ENCODE data around the gene RAI1. TPM values are rescaled to one million over a fixed set of nuclear protein-coding genes. Genes with fewer than 3 reads are reported as not detected.

Gene RAI1
- total and polyA plus RNA-seq, 2 of the 13 experiments (the other 11 are each of a cell fraction or from before 2014, with no cell fraction given) = 3.4 to 5.2 TPM

DNA sequence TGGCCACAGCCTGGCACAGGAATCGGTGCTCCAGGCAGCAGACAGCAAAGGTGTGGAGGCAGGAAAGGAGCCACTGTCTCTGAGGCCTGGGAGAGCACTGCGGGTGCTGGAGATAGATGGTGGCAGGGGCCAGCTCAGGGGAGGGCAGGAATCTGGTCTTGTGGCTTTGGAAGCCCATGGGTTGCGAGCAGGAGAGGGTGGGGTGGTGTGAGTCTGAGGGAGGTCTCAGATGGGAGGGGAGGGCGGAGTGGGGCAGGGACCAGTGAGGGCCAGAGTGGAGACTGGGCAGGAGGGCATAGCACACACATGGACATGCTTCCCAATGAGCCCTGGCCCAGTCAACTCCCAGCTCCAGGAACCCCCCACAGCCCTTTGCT is 85.5 kb downstream of the RAI1 start:
- intact Hi-C loops (cut with micrococcal nuclease; ENCODE audit: unreplicated experiment) = no loop called here
- ATAC-seq = no peak
- H3K27me3 ChIP-seq (ENCODE audit: control insufficient read depth in 1 of 2, insufficient read depth in 2 of 2, low read length in 2 of 2) = no peaks in the 10 kb centered on the region
- WGBS (ENCODE audit: low lambda C conversion rate) = 93% methylated on average over 4 of the region's 4 CpGs
- POLR2A ChIA-PET = no interaction called here
- TF ChIP-seq DNMT1 (CRISPR knock-in tag; IDR thresholded peaks at IDR 0.05) (no peak), DNMT3B (CRISPR knock-in tag; conservative IDR thresholded peaks at IDR 0.05) (no peak), ZNF878 (CRISPR knock-in tag; IDR thresholded peaks at IDR 0.05) (no peak), ZNF17 (CRISPR knock-in tag; IDR thresholded peaks at IDR 0.05) (no peak)
- TF ChIP-seq, protein P1, sequence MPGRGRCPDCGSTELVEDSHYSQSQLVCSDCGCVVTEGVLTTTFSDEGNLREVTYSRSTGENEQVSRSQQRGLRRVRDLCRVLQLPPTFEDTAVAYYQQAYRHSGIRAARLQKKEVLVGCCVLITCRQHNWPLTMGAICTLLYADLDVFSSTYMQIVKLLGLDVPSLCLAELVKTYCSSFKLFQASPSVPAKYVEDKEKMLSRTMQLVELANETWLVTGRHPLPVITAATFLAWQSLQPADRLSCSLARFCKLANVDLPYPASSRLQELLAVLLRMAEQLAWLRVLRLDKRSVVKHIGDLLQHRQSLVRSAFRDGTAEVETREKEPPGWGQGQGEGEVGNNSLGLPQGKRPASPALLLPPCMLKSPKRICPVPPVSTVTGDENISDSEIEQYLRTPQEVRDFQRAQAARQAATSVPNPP (CRISPR knock-in tag; IDR thresholded peaks at IDR 0.05) = no peak
- H3K4me1 ChIP-seq (ENCODE audit: insufficient read depth, low read length) = peaks cover 21% of the 10 kb centered on the region
- no peaks in the 10 kb centered on the region for H3K79me2 ChIP-seq (ENCODE audit: insufficient read depth, low read length)
- H3K36me3 ChIP-seq (replicated peaks in 1 of 2; ENCODE audit: control insufficient read depth in 1 of 2, insufficient read depth in 2 of 2, low read length in 2 of 2) = peaks cover 0 to 11% of the 10 kb centered on the region in 2 experiments; a peak in 3 of 5 replicates
- H3K27ac ChIP-seq (ENCODE audit: extremely low read length, insufficient read depth, low read length) = no peak overlapping the region
- BruUV-seq (replicated peaks) = no TSS peak
- H3K4me2 ChIP-seq (ENCODE audit: low read depth, low read length) = no peak overlapping the region
- H2AFZ ChIP-seq (ENCODE audit: low read length) = no peak overlapping the region
- CTCF ChIA-PET (ENCODE audit: low intra/inter-chr PET ratio, low total read pairs) = no interaction called here
- DNase-seq (ENCODE audit: low spot score) = no peak
- no peak overlapping the region for H3K9ac ChIP-seq (ENCODE audit: insufficient read depth, low read depth, low read length)
- no peak for FAIRE-seq
- in situ Hi-C loops (cut with HindIII; ENCODE audit: extremely low pct_ligation_motif_present, low pct_unique_long_range_greater_than_20kb) = no loop called here
- H3K4me3 ChIP-seq (replicated peaks in 1 of 3; ENCODE audit: insufficient read depth in 1 of 3, low read depth in 2 of 3, low read length in 3 of 3) = no peak overlapping the region
- no peaks in the 10 kb centered on the region for H3K9me3 ChIP-seq (ENCODE audit: low read length)
- H4K20me1 ChIP-seq (ENCODE audit: insufficient read depth, low read length) = peaks cover 11% of the 10 kb centered on the region; the same call in 1 of the 2 replicates

GRCh38 chr17:17767154-17767869 is 86.1 kb downstream of the RAI1 start:
- H3K27ac ChIP-seq (ENCODE audit: extremely low read length, insufficient read depth, low read length) = no peak overlapping the region
- H3K79me2 ChIP-seq (ENCODE audit: insufficient read depth, low read length) = no peaks in the 10 kb centered on the region
- no peaks in the 10 kb centered on the region for H3K9me3 ChIP-seq (ENCODE audit: low read length)
- ChIA-PET CTCF (ENCODE audit: low intra/inter-chr PET ratio, low total read pairs) (no interaction called here), POLR2A (no interaction called here)
- in situ Hi-C loops (cut with HindIII; ENCODE audit: extremely low pct_ligation_motif_present, low pct_unique_long_range_greater_than_20kb) = no loop called here
- peaks cover 15% of the 10 kb centered on the region for H3K4me1 ChIP-seq (ENCODE audit: insufficient read depth, low read length)
- BruUV-seq (replicated peaks) = no TSS peak
- FAIRE-seq = no peak
- H3K4me2 ChIP-seq (ENCODE audit: low read depth, low read length) = no peak overlapping the region
- peaks cover 0 to 11% of the 10 kb centered on the region in 2 experiments; a peak in 3 of 5 replicates for H3K36me3 ChIP-seq (replicated peaks in 1 of 2; ENCODE audit: control insufficient read depth in 1 of 2, insufficient read depth in 2 of 2, low read length in 2 of 2)
- intact Hi-C loops (cut with micrococcal nuclease; ENCODE audit: unreplicated experiment) = no loop called here
- ATAC-seq = no peak
- no peak overlapping the region for H3K9ac ChIP-seq (ENCODE audit: insufficient read depth, low read depth, low read length)
- no peak overlapping the region for H3K4me3 ChIP-seq (replicated peaks in 1 of 3; ENCODE audit: insufficient read depth in 1 of 3, low read depth in 2 of 3, low read length in 3 of 3)
- H4K20me1 ChIP-seq (ENCODE audit: insufficient read depth, low read length) = peaks cover 11% of the 10 kb centered on the region; the same call in 1 of the 2 replicates
- H3K27me3 ChIP-seq (ENCODE audit: control insufficient read depth in 1 of 2, insufficient read depth in 2 of 2, low read length in 2 of 2) = no peaks in the 10 kb centered on the region
- no peak overlapping the region for H2AFZ ChIP-seq (ENCODE audit: low read length)
- no peak for DNase-seq (ENCODE audit: low spot score)
- 93% methylated on average over 5 of the region's 7 CpGs for WGBS (ENCODE audit: low lambda C conversion rate)
- TF ChIP-seq SIX1 (CRISPR knock-in tag; IDR thresholded peaks at IDR 0.05; ENCODE audit: borderline replicate concordance) (no peak), ZNF281 (CRISPR knock-in tag; IDR thresholded peaks at IDR 0.05; ENCODE audit: borderline replicate concordance) (no peak), ZNF616 (CRISPR knock-in tag; IDR thresholded peaks at IDR 0.05; ENCODE audit: low read depth) (no peak), ZSCAN29 (CRISPR knock-in tag; conservative IDR thresholded peaks at IDR 0.05) (no peak), TCF12 (IDR thresholded peaks at IDR 0.05) (no peak), TCF12 (CRISPR knock-in tag; IDR thresholded peaks at IDR 0.05) (no peak), ZNF224 (CRISPR knock-in tag; IDR thresholded peaks at IDR 0.05) (no peak), ZFX (CRISPR knock-in tag; IDR thresholded peaks at IDR 0.05; ENCODE audit: low read depth) (no peak), AHR (CRISPR knock-in tag; IDR thresholded peaks at IDR 0.05) (no peak), MTA1 (CRISPR knock-in tag; IDR thresholded peaks at IDR 0.05; ENCODE audit: borderline replicate concordance) (no peak), NFE2 (CRISPR knock-in tag; IDR thresholded peaks at IDR 0.05) (no peak), TOPORS (CRISPR knock-in tag; IDR thresholded peaks at IDR 0.05) (no peak)

Measured in HepG2 (cell line).